ENCODE data around the gene HLA-B. TPM values are rescaled to one million over a fixed set of nuclear protein-coding genes. Genes with fewer than 3 reads are reported as not detected.
"Not testable (repeated sequence)": the region's sequence is repeated elsewhere in the genome, so short reads cannot be mapped to it uniquely, and the experiment has no call there.

HLA-B gene
- total RNA-seq, 2 experiments from 2014 or later, result 2,753 to 2,773 TPM

- DNase-seq, result no peak
- Mint-ChIP-seq H3K4me3 (no peak overlapping the region), H3K27me3 (no peaks in the 10 kb centered on the region), H3K4me1 (peaks cover 13% of the 10 kb centered on the region), H3K27ac (no peak overlapping the region), H3K9me3 (no peaks in the 10 kb centered on the region), H3K36me3 (no peaks in the 10 kb centered on the region)
Observed at GRCh38 chr6:31393932-31394331, 37.0 kb upstream of the HLA-B start.

DNA sequence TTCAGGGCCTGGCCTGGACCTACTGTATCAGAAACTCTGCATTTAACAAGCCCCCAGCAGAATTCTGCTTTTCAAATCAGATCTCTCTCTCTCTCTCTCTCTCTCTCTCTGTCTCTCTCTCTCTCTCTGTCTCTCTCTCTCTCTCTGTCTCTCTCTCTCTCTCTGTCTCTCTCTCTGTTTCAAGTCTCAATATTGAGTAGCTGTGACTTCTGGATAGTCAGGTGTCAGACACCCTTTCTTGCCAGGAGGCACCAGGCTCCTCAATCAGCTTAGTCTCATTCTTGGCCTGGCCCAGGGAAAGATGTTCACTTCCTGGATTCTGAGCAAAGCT, 32.8 kb upstream of the HLA-B start:
- not testable (repeated sequence) for H3K27me3 Mint-ChIP-seq, DNase-seq, H3K4me3 Mint-ChIP-seq, H3K27ac Mint-ChIP-seq, H3K36me3 Mint-ChIP-seq, H3K9me3 Mint-ChIP-seq, H3K4me1 Mint-ChIP-seq

GRCh38 chr6:31388916-31389801, 32.2 kb upstream of the HLA-B start:
- not testable (repeated sequence) for DNase-seq, H3K27me3 Mint-ChIP-seq, H3K27ac Mint-ChIP-seq, H3K4me3 Mint-ChIP-seq, H3K36me3 Mint-ChIP-seq, H3K4me1 Mint-ChIP-seq, H3K9me3 Mint-ChIP-seq

GRCh38 chr6:31386977-31387376, 30.0 kb upstream of the HLA-B start:
- Mint-ChIP-seq H3K27me3 (no peaks in the 10 kb centered on the region), H3K4me3 (no peak overlapping the region), H3K27ac (no peak overlapping the region), H3K4me1 (peaks cover 2% of the 10 kb centered on the region), H3K9me3 (no peaks in the 10 kb centered on the region), H3K36me3 (no peaks in the 10 kb centered on the region)
- no peak for DNase-seq

GRCh38 chr6:31386099-31386498, 29.1 kb upstream of the HLA-B start:
- Mint-ChIP-seq H3K4me1 (peaks cover 2% of the 10 kb centered on the region), H3K9me3 (no peaks in the 10 kb centered on the region), H3K27ac (no peak overlapping the region), H3K36me3 (no peaks in the 10 kb centered on the region), H3K4me3 (no peak overlapping the region), H3K27me3 (no peaks in the 10 kb centered on the region)
- DNase-seq, result no peak

DNA sequence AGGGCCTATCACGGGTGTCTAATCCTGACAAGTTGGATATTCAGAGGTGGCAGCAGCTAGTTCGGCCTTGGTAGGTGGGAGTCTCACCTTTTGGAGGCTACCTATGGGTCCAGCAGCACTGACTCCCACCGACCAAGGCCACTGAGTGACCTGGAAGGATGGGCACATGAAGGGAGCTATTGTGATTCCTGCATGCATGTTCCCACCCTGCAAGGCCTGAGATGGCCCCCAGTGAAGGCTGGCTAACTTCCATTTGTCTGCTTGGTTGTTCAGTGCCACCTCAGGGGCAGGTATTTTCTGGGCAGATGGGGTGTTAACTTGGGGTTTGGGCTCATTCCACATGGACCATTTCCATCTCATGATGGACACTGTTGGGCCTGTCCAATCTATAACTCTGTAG, 28.1 kb upstream of the HLA-B start:
- no peak for DNase-seq
- no peaks in the 10 kb centered on the region for H3K4me1 Mint-ChIP-seq
- H3K36me3 Mint-ChIP-seq, result no peaks in the 10 kb centered on the region
- no peak overlapping the region for H3K27ac Mint-ChIP-seq
- H3K9me3 Mint-ChIP-seq, result no peaks in the 10 kb centered on the region
- no peaks in the 10 kb centered on the region for H3K27me3 Mint-ChIP-seq
- no peak overlapping the region for H3K4me3 Mint-ChIP-seq

DNA sequence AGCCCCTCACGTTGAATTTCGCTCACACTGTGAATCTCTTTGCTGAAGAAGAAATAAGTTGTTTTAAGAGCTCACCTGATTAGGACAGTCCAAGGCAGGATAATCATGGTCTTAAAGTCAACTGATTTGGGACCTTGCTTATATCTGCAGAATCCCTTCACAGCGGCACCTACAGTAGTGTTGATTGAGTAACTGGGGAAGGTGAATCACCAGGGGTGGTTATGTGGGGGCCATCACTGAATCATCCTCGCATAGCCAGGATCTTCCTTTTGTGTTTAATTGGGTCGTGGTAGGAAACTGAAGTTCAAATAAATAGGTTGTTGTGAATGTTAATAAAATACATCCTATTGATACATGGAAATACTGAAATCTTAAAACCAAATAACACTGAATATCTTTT, 26.2 kb upstream of the HLA-B start:
- Mint-ChIP-seq H3K36me3 (no peaks in the 10 kb centered on the region), H3K27me3 (peaks cover 15% of the 10 kb centered on the region), H3K9me3 (no peaks in the 10 kb centered on the region), H3K4me3 (no peak overlapping the region), H3K4me1 (no peaks in the 10 kb centered on the region), H3K27ac (no peak overlapping the region)
- DNase-seq, result no peak

GRCh38 chr6:31381666-31382065, 24.7 kb upstream of the HLA-B start:
- no peak overlapping the region for H3K27ac Mint-ChIP-seq
- peaks cover 21% of the 10 kb centered on the region for H3K27me3 Mint-ChIP-seq
- H3K36me3 Mint-ChIP-seq, result no peaks in the 10 kb centered on the region
- H3K4me1 Mint-ChIP-seq, result no peaks in the 10 kb centered on the region
- no peak for DNase-seq
- H3K9me3 Mint-ChIP-seq, result no peaks in the 10 kb centered on the region
- no peak overlapping the region for H3K4me3 Mint-ChIP-seq

GRCh38 chr6:31379850-31380249, 22.9 kb upstream of the HLA-B start:
- DNase-seq, result no peak
- Mint-ChIP-seq H3K4me1 (no peaks in the 10 kb centered on the region), H3K27me3 (peaks cover 21% of the 10 kb centered on the region), H3K36me3 (no peaks in the 10 kb centered on the region), H3K9me3 (no peaks in the 10 kb centered on the region), H3K4me3 (no peak overlapping the region), H3K27ac (no peak overlapping the region)

DNA sequence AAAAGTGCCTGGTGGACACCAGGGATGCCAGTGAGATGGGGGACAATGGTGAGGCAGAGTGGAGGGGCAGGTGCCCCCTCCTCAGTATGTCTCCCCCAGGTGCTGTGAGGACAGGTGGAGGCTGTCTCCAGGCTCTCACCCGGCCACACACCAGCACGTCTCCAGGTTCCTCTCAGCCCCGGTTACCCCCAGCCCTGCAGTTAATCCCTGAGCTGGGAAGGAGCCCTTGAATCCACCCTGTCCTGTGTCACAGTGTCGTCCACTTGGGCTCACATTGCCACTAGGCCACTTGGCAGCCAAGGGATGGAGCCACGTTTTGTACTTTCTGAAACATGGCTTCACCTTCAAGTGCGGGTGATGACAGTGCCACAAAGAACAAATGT, 21.7 kb upstream of the HLA-B start:
- Mint-ChIP-seq H3K36me3 (no peaks in the 10 kb centered on the region), H3K27ac (no peak overlapping the region), H3K9me3 (no peaks in the 10 kb centered on the region), H3K27me3 (peaks cover 21% of the 10 kb centered on the region), H3K4me1 (no peaks in the 10 kb centered on the region), H3K4me3 (no peak overlapping the region)
- DNase-seq, result no peak

GRCh38 chr6:31378062-31378720, 21.2 kb upstream of the HLA-B start:
- Mint-ChIP-seq H3K27me3 (peaks cover 21% of the 10 kb centered on the region), H3K4me1 (no peaks in the 10 kb centered on the region), H3K36me3 (no peaks in the 10 kb centered on the region), H3K9me3 (no peaks in the 10 kb centered on the region), H3K4me3 (no peak overlapping the region), H3K27ac (no peak overlapping the region)
- DNase-seq, result no peak

DNA sequence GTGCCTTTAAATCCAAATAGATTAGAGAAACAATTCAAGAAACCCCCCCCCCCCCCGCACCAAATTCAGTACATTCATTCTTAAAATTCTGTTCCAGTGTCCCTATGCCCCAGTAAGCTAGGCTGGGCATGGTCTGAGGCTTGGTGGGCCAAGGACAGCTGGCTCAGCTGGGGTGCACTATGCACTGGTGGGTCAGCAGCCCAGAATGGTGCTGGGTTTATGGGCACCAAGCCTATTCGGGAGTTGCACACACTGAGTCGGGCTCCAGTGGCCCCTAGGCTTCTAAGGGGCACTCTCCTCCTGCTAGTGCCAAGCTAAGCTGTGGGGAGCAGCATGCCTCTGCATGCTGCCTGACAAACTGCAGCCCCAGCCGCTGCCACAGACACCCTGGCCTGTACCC, 20.1 kb upstream of the HLA-B start:
- H3K36me3 Mint-ChIP-seq, result peaks cover 2% of the 10 kb centered on the region
- peaks cover 3% of the 10 kb centered on the region for H3K9me3 Mint-ChIP-seq
- H3K27me3 Mint-ChIP-seq, result peaks cover 21% of the 10 kb centered on the region

DNA sequence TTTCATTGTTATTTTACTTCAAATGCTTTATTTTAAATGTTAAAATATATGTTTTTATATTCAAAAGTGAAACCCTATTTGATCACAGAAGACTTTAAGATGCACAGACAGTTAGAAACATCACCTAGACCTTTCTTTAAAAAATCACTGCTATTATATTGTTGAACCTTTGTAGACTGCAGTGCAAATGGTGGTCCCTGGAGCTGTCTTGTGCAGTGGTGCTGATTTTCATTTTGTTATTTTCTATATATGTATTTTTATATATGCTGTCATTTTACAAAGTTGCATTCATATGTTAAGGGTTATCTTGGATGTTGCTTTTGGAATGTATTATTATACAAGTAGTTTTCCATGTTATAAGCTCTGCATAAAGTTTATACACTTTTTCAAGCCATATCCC, 18.7 kb upstream of the HLA-B start:
- DNase-seq, result no peak
- Mint-ChIP-seq H3K4me3 (no peak overlapping the region), H3K27ac (no peak overlapping the region), H3K9me3 (peaks cover 5% of the 10 kb centered on the region), H3K36me3 (peaks cover 4% of the 10 kb centered on the region), H3K4me1 (peaks cover 4% of the 10 kb centered on the region), H3K27me3 (peaks cover 21% of the 10 kb centered on the region)

More for the DNA sequence above, 20.1 kb upstream of the HLA-B start:
- no peak for DNase-seq
- H3K4me3 Mint-ChIP-seq, result no peak overlapping the region
- peaks cover 2% of the 10 kb centered on the region for H3K4me1 Mint-ChIP-seq
- no peak overlapping the region for H3K27ac Mint-ChIP-seq

DNA sequence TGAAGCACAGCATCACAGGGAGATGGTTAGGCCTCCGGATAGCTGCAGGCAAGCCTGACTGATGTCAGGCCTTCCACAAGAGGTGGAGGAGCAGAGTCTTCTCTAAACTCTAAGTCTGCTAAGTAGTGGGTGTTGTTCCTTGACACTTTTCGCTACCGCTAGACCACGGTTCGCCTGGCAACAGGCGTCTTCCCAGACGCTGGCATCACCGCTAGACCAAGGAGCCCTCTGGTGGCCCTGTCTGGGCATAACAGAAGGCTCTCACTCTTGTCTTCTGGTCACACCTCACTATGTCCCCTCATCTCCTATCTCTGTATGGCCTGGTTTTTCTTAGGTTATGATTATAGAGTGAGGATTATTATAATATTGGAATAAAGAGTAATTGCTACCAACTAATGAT, 17.1 kb upstream of the HLA-B start:
- DNase-seq, H3K27ac Mint-ChIP-seq, H3K4me1 Mint-ChIP-seq, H3K4me3 Mint-ChIP-seq, H3K36me3 Mint-ChIP-seq, H3K9me3 Mint-ChIP-seq: not testable (repeated sequence)
- H3K27me3 Mint-ChIP-seq, result peaks cover 17% of the 10 kb centered on the region

GRCh38 chr6:31368461-31368860, 11.5 kb upstream of the HLA-B start:
- Mint-ChIP-seq H3K36me3 (peaks cover 4% of the 10 kb centered on the region), H3K4me1 (peaks cover 22% of the 10 kb centered on the region)

More at GRCh38 chr6:31368461-31368860, 11.5 kb upstream of the HLA-B start:
- no peak overlapping the region for H3K4me3 Mint-ChIP-seq
- H3K27ac Mint-ChIP-seq, result no peak overlapping the region
- peaks cover 33% of the 10 kb centered on the region for H3K27me3 Mint-ChIP-seq
- no peak for DNase-seq
- peaks cover 5% of the 10 kb centered on the region for H3K9me3 Mint-ChIP-seq

All from activated naive CD8-positive, alpha-beta T cell treated with anti-CD3 and anti-CD28 coated beads for 36 hours (primary cell).